Fibroblast of pulmonary artery (primary cell): ENCODE data around the gene BPIFB3.

Source experiments
- DNase-seq: peaks from one replicate; pipeline ENCODE4 v3.0.0-alpha.2; 2010; ENCODE audit warnings: low read depth
- H3K4me3 ChIP-seq: replicated peaks from 2 replicates; pipeline ENCODE4 v1.5.1; 2011; ENCODE audit warnings: low read depth, mild to moderate bottlenecking, control low read depth, low read length, moderate library complexity
- TF ChIP-seq, protein P1 (sequence below): IDR thresholded peaks from 2 replicates; pipeline ENCODE4 v1.5.1; 2011; ENCODE audit warnings: mild to moderate bottlenecking, control low read depth, low read length, inconsistent platforms; ENCODE audit errors: missing control alignments

The BPIFB3 gene, protein sequence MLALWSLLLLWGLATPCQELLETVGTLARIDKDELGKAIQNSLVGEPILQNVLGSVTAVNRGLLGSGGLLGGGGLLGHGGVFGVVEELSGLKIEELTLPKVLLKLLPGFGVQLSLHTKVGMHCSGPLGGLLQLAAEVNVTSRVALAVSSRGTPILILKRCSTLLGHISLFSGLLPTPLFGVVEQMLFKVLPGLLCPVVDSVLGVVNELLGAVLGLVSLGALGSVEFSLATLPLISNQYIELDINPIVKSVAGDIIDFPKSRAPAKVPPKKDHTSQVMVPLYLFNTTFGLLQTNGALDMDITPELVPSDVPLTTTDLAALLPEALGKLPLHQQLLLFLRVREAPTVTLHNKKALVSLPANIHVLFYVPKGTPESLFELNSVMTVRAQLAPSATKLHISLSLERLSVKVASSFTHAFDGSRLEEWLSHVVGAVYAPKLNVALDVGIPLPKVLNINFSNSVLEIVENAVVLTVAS

DNA sequence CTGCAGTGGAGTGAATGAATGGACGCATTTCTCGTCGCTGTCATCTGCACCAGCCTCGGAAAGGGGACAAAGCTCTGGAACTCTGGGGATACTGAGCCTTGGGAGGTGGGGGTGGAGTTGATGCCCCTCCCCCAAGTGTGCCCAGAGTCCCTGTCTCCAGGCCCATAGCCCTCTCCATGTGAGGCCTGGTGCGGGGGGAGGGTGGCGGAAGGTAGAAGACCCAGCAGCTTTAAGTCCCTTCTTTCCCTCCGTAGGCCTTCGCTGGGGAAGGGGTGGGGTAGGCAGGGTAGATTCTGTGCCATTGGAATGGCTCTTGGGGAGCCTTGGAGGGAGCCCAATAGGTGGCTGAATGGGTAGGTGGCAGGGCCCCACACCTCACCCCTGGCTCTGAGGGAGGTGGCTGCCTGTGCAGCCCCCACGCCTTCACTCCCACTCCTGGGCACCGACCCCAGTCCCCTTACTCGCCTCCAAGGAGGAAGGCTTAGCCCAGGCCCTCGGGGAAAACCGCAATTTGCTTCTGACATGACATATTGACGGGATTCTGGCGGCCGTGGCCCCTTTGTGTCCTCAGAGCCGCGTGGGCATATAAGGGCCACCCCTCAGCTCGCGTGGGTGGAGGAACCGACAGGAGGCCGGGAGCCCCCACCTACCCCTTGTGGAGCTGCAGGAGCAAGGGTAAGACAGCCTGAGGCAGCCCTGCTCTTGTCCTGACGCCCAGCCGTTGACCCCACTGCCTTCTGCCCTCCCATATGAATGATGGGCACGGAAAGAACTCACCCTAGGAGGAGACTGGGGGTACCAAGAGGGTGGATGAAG, at the start of gene BPIFB3:
TSS of gene BPIFB3 (plus strand) at position 613 of the 816 bp plus-strand sequence. CDS start 1,533 bp downstream, outside the sequence.
- TF ChIP-seq, protein P1, sequence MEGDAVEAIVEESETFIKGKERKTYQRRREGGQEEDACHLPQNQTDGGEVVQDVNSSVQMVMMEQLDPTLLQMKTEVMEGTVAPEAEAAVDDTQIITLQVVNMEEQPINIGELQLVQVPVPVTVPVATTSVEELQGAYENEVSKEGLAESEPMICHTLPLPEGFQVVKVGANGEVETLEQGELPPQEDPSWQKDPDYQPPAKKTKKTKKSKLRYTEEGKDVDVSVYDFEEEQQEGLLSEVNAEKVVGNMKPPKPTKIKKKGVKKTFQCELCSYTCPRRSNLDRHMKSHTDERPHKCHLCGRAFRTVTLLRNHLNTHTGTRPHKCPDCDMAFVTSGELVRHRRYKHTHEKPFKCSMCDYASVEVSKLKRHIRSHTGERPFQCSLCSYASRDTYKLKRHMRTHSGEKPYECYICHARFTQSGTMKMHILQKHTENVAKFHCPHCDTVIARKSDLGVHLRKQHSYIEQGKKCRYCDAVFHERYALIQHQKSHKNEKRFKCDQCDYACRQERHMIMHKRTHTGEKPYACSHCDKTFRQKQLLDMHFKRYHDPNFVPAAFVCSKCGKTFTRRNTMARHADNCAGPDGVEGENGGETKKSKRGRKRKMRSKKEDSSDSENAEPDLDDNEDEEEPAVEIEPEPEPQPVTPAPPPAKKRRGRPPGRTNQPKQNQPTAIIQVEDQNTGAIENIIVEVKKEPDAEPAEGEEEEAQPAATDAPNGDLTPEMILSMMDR: no peak
- H3K4me3 ChIP-seq: no peak within 1 kb of the TSS
- DNase-seq: no peak

DNA sequence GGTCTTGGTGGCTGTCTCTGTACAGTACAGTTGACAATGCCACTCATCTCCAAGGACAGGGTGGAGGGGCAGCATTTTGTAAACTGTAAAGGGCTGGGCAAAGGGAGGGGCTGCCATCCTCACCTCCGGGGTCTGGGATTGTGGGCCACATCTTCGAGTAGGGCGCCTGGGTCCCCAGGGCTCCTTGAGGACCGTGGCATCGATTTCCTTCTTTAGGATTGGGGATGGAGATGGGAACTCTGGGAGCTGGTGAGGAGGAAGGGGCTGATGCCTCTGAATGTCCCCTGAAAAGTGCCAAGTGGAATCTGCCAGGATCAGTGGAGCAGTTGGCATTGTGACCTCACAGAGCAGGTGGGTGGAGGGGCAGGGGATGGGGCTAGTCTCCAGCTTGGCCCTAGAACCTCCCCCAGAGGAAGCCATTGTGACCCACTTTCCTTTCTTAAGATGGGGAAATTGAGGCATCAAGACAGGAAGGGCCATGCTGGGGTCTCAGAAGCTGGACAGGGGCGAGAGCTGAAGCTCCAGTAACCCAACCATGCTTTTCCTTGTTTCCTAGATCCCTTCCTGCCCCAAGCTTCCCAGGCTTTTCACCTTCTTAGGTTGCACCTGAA, 49.5 kb upstream of the BPIFB3 start, which contains the start of gene SUN5:
TSS of gene SUN5 (minus strand) at position 293 of the 611 bp plus-strand sequence. CDS start at position 200, 93 bp downstream.
- TF ChIP-seq, protein P1: no peak
- no peak for DNase-seq
- H3K4me3 ChIP-seq: no peak within 1 kb of the TSS

DNA sequence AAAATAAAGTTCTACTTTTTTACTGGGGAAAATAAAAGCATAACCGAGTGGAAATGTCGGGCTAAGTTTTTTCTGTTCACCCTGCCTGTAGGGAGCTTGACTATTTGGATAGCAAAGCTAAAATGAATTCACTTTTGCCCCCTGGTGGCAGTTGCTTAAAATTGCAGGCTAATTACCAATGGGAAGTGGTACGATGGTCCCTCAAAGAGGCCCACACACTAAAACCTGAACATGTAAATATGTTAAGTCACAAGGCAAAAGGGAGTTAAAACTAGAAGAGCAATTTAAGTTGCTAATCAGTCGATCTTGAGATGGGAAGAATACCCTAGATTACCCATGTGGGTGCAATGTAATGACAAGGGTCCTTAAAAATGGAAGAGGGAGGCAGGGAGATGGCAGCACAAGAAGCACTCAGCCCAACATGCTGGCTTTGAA, 48.6 kb upstream of the BPIFB3 start:
- H3K4me3 ChIP-seq: no peak overlapping the region
- TF ChIP-seq, protein P1: peak; percentile 47
- DNase-seq: peak; percentile 12

DNA sequence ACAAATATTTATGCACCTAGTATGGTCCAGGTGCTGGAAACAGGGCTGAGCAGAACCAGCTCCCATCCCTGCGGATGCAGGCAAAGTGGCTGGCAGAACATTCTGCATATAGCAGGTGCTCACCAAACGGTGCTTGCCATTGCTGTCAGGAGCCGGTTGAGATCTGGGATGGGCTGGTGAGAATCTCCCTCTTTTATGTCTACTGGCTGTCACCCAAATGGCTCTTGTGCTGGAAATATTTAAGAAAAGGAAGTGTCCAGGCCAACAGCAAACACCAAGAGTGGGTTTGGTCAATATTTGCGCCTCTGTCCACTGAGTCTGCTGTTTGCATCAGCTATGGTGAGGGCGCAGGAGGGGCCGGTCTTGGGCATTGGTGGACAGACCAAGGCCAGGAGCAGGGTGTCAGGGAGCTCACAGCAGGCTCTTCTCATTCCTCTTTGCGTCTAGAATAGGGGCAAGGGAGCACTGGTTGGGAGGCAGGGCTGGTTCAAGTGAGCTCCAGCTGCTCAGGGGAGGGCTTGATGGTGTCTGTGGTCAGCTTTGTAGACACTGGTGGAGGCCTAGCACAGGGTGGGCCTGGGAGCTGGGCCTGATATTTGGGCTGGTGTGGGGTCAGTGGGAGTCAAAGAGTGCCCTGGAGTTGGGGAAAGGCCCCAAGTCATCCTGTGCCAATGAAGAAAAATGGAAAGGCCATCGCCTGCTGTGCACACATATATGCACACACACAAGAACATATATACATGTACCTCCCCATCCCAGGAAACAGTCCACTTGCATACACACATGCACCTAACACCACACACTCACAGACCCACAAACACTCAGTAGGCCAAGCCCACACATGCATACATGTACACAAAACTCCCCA, 47.6 kb upstream of the BPIFB3 start:
- TF ChIP-seq, protein P1: no peak
- H3K4me3 ChIP-seq: no peak overlapping the region
- no peak for DNase-seq

DNA sequence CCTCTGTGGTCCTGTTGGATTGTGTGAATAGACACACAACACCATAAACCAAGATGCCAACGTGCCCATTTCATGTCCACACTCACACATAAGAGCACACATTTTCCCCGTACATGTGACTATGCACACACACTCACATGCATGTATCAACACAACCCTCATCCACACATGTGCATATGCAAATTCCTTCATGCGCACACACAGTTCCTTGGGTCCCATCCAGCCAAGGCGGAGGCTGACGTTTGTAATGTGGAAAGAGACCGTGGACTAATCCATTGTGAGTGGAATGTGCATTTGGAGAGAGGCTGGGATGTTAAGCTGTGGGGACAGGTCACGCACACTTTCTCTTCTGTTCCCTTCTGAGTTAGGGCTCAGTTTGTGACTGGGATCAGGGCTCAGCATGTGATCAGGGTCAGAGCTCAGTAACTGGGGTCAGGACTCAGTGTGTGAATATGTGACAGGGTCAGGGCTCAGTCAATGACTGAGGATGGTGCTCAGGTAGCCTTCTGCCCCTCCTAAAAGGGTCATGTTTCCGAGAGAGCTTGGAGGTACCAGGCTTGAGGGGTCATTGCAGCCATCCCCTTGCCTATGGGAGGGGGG, 46.8 kb upstream of the BPIFB3 start:
- no peak overlapping the region for H3K4me3 ChIP-seq
- TF ChIP-seq, protein P1: no peak
- DNase-seq: no peak
